ENCODE data around the gene ARHGAP26. TPM values are rescaled to one million over a fixed set of nuclear protein-coding genes. Genes with fewer than 3 reads are reported as not detected.
A peak's percentile ranks its signal among the peaks of the same experiment; 100 is the strongest.

ARHGAP26 gene
- total and polyA plus RNA-seq, 4 donors, result 5.4 to 52.3 (median 30.4) TPM

DNA sequence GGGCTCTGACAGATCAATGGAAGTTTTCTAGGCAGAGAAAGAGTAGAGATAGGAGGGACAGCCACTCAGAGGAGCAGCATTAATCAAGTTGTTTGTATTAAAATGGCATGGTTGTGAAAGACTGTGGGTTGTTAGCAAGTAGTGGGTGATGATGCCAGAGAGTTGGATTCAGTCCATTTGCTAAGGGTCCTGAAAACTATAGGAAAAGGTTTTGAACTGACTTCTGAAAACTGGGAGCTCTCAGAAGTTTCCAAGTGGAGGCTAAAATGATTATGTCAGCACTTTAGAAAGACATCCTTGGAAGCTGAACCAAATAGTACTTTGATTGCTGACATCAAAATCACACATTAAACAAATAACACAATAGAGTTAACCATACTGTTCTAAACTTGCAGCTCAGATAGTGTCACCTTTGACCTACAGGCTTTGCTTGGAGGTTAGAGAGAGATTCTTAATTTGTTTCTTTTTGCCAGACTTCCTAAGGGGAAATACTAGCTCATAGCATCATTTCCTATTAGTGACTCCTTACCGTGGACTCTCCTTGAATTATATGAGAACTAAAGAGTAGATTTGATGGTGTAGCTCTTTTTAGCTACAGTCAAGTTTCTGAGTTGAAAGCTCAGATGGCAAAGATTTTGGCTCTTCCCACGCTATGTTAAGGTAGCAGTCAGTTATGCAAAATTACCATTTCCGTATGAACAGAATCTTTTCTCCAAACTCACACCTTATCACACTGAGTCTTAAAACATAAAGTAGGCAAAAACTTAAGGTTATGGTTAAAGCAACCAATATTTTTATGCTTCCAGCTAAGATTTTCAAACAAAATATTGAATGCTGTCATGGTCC is 356.2 kb downstream of the ARHGAP26 start:
- Histone ChIP-seq H3K4me1 (ENCODE audit: control insufficient read depth in 5 of 5, insufficient read depth in 5 of 5, low read length in 5 of 5) (peaks cover 0 to 49% (median 26%) of the 10 kb centered on the region in 5 donors), H3K9me3 (ENCODE audit: control insufficient read depth in 4 of 4, insufficient read depth in 3 of 4, low read length in 3 of 4) (no peaks in the 10 kb centered on the region), H3K9ac (ENCODE audit: insufficient read depth in 1 of 2, low read length in 2 of 2) (no peak overlapping the region), H3K36me3 (ENCODE audit: control insufficient read depth in 4 of 4, insufficient read depth in 4 of 4, low read length in 4 of 4) (no peaks in the 10 kb centered on the region), H3K27ac (ENCODE audit: low read depth in 1 of 2, low read length in 1 of 2) (peak overlapping the region in 1 of 2 donors; percentile 9), H3K4me3 (no peak overlapping the region), H3K27me3 (ENCODE audit: control insufficient read depth in 3 of 3, insufficient read depth in 3 of 3, low read length in 2 of 3) (no peaks in the 10 kb centered on the region)
- DNase-seq (peak; percentile 35 to 90 (median 87)), ATAC-seq (ENCODE audit: insufficient read depth, low FRiP score) (no peak)
- TF ChIP-seq, protein P1, sequence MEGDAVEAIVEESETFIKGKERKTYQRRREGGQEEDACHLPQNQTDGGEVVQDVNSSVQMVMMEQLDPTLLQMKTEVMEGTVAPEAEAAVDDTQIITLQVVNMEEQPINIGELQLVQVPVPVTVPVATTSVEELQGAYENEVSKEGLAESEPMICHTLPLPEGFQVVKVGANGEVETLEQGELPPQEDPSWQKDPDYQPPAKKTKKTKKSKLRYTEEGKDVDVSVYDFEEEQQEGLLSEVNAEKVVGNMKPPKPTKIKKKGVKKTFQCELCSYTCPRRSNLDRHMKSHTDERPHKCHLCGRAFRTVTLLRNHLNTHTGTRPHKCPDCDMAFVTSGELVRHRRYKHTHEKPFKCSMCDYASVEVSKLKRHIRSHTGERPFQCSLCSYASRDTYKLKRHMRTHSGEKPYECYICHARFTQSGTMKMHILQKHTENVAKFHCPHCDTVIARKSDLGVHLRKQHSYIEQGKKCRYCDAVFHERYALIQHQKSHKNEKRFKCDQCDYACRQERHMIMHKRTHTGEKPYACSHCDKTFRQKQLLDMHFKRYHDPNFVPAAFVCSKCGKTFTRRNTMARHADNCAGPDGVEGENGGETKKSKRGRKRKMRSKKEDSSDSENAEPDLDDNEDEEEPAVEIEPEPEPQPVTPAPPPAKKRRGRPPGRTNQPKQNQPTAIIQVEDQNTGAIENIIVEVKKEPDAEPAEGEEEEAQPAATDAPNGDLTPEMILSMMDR (IDR thresholded peaks at IDR 0.05; ENCODE audit: control extremely low read depth, extremely low read depth), result no peak
- WGBS, 2 donors, result 61 to 62% methylated on average over 3 of the region's 3 CpGs

DNA sequence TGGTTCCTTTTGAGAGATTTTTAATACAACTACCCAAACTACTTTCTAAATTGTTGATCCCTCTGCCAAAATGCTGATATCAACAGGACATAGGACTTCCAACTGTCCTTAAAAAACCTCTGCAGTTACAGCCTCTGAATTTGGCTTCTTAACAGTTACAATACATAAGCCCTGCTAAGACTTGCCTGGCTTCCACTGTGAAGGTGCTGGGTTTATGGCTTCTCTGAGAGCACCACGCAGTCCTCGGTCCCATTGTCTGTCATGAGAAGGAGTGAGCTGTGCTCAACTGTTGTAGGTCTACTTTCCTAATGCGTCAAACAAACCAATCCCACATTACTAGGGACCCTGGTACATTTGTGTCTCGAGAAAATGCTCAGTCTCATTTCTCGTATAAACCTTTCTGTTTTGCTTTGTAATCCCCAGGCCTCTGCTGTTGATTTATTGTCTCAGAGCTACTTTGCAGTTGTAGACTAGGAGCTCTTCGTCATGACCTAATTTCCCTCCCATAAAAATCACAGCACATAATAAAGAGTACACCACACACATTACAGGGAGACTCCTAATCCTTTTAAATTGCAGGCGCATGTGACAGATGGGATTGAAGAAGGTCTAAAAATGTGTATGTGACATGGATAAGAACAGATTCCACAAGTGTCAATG is 358.4 kb downstream of the ARHGAP26 start:
- H3K27ac ChIP-seq (ENCODE audit: low read depth in 1 of 2, low read length in 1 of 2), result peak overlapping the region; percentile 49 to 77
- no peaks in the 10 kb centered on the region for H3K27me3 ChIP-seq (ENCODE audit: control insufficient read depth in 3 of 3, insufficient read depth in 3 of 3, low read length in 2 of 3)
- ATAC-seq (ENCODE audit: insufficient read depth, low FRiP score) (no peak), DNase-seq (no peak)
- no peak overlapping the region for H3K4me3 ChIP-seq
- H3K36me3 ChIP-seq (ENCODE audit: control insufficient read depth in 4 of 4, insufficient read depth in 4 of 4, low read length in 4 of 4), result no peaks in the 10 kb centered on the region
- H3K9ac ChIP-seq (ENCODE audit: insufficient read depth in 1 of 2, low read length in 2 of 2), result no peak overlapping the region
- TF ChIP-seq, protein P1 (IDR thresholded peaks at IDR 0.05; ENCODE audit: control extremely low read depth, extremely low read depth), result no peak
- WGBS, 2 donors, result 71 to 83% methylated on average over 7 of the region's 7 CpGs
- no peaks in the 10 kb centered on the region for H3K9me3 ChIP-seq (ENCODE audit: control insufficient read depth in 4 of 4, insufficient read depth in 3 of 4, low read length in 3 of 4)
- H3K4me1 ChIP-seq (ENCODE audit: control insufficient read depth in 5 of 5, insufficient read depth in 5 of 5, low read length in 5 of 5), result peaks cover 0 to 57% (median 30%) of the 10 kb centered on the region in 5 donors

DNA sequence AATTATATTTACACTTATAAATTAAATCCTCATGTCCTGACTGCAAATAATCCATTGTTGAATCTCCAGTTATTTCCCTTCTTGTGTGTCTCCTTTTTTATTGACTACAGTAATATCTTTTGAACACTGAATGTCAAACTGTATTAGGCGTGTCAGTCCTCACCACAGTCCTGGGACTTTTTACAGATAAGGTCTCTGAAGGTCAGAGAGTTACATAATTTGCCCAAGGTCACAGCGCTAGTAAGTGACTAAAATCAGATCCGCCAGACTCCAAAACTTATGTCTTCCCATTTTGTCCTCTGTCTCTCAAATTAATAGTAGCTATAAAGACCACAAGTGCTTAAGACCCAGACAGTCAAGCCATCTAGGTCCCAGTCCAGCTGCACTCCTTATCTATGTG is 359.0 kb downstream of the ARHGAP26 start:
- H3K4me1 ChIP-seq (ENCODE audit: control insufficient read depth in 5 of 5, insufficient read depth in 5 of 5, low read length in 5 of 5), result peaks cover 5 to 64% (median 37%) of the 10 kb centered on the region in 5 donors
- peaks cover 0 to 2% (median 0%) of the 10 kb centered on the region in 4 donors for H3K36me3 ChIP-seq (ENCODE audit: control insufficient read depth in 4 of 4, insufficient read depth in 4 of 4, low read length in 4 of 4)
- TF ChIP-seq, protein P1 (IDR thresholded peaks at IDR 0.05; ENCODE audit: control extremely low read depth, extremely low read depth), result no peak
- no peak for ATAC-seq (ENCODE audit: insufficient read depth, low FRiP score)
- H3K27me3 ChIP-seq (ENCODE audit: control insufficient read depth in 3 of 3, insufficient read depth in 3 of 3, low read length in 2 of 3), result no peaks in the 10 kb centered on the region
- H3K9ac ChIP-seq (ENCODE audit: insufficient read depth in 1 of 2, low read length in 2 of 2), result no peak overlapping the region
- WGBS, 2 donors, result 88 to 94% methylated on average over 3 of the region's 3 CpGs
- no peak for DNase-seq
- H3K9me3 ChIP-seq (ENCODE audit: control insufficient read depth in 4 of 4, insufficient read depth in 3 of 4, low read length in 3 of 4), result no peaks in the 10 kb centered on the region
- H3K27ac ChIP-seq (ENCODE audit: low read depth in 1 of 2, low read length in 1 of 2), result peak overlapping the region in 1 of 2 donors; percentile 2
- no peak overlapping the region for H3K4me3 ChIP-seq

All from lung (tissue), 12 donors.